Stomach (tissue), 9 donors: ENCODE results near the gene SH3RF3. TPM values are rescaled to one million over a fixed set of nuclear protein-coding genes. Genes with fewer than 3 reads are reported as not detected.

Experiments
- DNase-seq, 2 donors: peaks; one replicate each; pipeline versions ENCODE4 v3.0.0 to v3.0.0-alpha.2; 2013 to 2019
- H3K27ac ChIP-seq, 5 donors: fragments of 200-600 bp in 4 of 5; sonication (generic) in 4 of 5; one replicate each; pipeline ENCODE4 v1.5.1; 2013 to 2019; ENCODE audit warnings: mild to moderate bottlenecking in 1 of 5, moderate library complexity in 1 of 5
- H3K27me3 ChIP-seq, 3 donors: fragments of 200-600 bp; sonication (generic); one replicate each; pipeline ENCODE4 v1.5.1; 2017 to 2019; ENCODE audit warnings: mixed run types in 1 of 3
- H3K36me3 ChIP-seq, 4 donors: fragments of 200-600 bp; sonication (generic); 1 replicate in 3 of 4; 2 replicates in 1 of 4; pipeline ENCODE4 v1.5.1; 2016 to 2019
- H3K4me1 ChIP-seq, 4 donors: fragments of 200-600 bp; sonication (generic); one replicate each; pipeline ENCODE4 v1.5.1; 2016 to 2019
- H3K4me3 ChIP-seq, 4 donors: fragments of 200-600 bp; sonication (generic) in 3 of 4; one replicate each; pipeline ENCODE4 v1.5.1; 2016 to 2019; ENCODE audit warnings: mild to moderate bottlenecking in 1 of 4
- H3K9me3 ChIP-seq, 4 donors: fragments of 200-600 bp; sonication (generic); one replicate each; pipeline ENCODE4 v1.5.1; 2016 to 2019
- EP300 ChIP-seq: sonication (generic); formaldehyde crosslinking; IDR thresholded peaks from one replicate; pipeline ENCODE4 v1.6.1; 2017; ENCODE audit warnings: antibody characterized with exemption
- POLR2A ChIP-seq, 4 donors: fragments of 450-650 bp; IDR thresholded peaks; one replicate each; pipeline ENCODE4 v1.6.1; 2016; ENCODE audit warnings: antibody characterized with exemption in 4 of 4, control low read depth in 2 of 4, mild to moderate bottlenecking in 1 of 4, moderate library complexity in 1 of 4
- POLR2AphosphoS5 ChIP-seq, 3 donors: sonication (generic); formaldehyde crosslinking; IDR thresholded peaks; one replicate each; pipeline ENCODE4 v1.6.1; 2016; ENCODE audit warnings: antibody characterized with exemption in 3 of 3
- WGBS, 5 donors: extraction: QIAGEN DNeasy Blood & Tissue Kit in 3 of 5; methylation state at CpG; one replicate each; pipeline versions ENCODE4 v1.1.5 to v1.1.7; 2013 to 2018; 5-methylcytosine and 5-hydroxymethylcytosine counted together
- intact Hi-C: fragments of 100-400 bp; cut with DNase I; formaldehyde crosslinking; loops from one replicate; pipeline ENCODE4 v1.15.1; 2023; ENCODE audit warnings: low total_unique reads
- polyA plus RNA-seq, 3 donors: library from polyadenylated mRNA; stranded (reverse); fragments of 200-250 nt; gene quantifications; one replicate each; pipeline ENCODE4 v1.2.3, GENCODE V29; 2013
- total RNA-seq, 5 donors: library from RNA; depleted of rRNA; stranded (reverse); fragments of >200 nt; gene quantifications; one replicate each; pipeline versions ENCODE4 v1.1.0 to v1.2.3, GENCODE V29; 2014 to 2016
- TF ChIP-seq, protein P1 (sequence below), 7 experiments: fragments of 450-650 bp in 4 of 7; fragments of 200-600 bp in 3 of 7; sonication (generic) in 3 of 7; IDR thresholded peaks; one replicate each; pipeline ENCODE4 v1.5.1; 2016 to 2019; ENCODE audit warnings: antibody characterized with exemption in 7 of 7, control low read depth in 2 of 7, mild to moderate bottlenecking in 1 of 7
- donor health status: healthy with polysubstance abuse.
- donor health status: Bipolar disorder and iron deficiency.
- donor health status: healthy.

The SH3RF3 gene
- total and polyA plus RNA-seq, 8 donors: 0.87 to 11.1 (median 4.4) TPM

DNA sequence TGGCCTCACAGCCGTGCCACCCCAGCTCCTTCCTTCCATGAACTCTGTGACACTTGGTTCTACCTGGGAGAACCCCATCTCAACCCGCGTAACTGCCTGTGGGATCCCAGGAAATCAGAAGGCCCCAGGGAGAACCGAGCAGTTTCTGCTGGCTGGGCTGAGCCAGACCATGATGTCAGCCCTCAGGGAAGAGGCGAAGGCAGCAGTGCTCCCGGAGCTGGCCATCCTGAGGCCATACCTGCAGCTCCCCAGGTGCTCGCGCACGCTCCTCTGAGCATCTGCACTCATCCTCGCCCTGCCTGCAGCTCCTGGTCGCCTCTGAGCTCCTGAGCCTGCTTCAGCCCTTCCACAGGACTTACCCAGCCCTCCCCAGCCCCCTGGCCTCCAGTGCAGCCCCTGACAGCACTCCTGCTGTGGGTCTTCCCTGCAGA lies 298.7 kb downstream of the SH3RF3 start:
- TF ChIP-seq, protein P1, sequence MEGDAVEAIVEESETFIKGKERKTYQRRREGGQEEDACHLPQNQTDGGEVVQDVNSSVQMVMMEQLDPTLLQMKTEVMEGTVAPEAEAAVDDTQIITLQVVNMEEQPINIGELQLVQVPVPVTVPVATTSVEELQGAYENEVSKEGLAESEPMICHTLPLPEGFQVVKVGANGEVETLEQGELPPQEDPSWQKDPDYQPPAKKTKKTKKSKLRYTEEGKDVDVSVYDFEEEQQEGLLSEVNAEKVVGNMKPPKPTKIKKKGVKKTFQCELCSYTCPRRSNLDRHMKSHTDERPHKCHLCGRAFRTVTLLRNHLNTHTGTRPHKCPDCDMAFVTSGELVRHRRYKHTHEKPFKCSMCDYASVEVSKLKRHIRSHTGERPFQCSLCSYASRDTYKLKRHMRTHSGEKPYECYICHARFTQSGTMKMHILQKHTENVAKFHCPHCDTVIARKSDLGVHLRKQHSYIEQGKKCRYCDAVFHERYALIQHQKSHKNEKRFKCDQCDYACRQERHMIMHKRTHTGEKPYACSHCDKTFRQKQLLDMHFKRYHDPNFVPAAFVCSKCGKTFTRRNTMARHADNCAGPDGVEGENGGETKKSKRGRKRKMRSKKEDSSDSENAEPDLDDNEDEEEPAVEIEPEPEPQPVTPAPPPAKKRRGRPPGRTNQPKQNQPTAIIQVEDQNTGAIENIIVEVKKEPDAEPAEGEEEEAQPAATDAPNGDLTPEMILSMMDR (IDR thresholded peaks at IDR 0.05): no peak
- no peak for TF ChIP-seq POLR2A (IDR thresholded peaks at IDR 0.05)
- no peak for TF ChIP-seq POLR2AphosphoS5 (IDR thresholded peaks at IDR 0.05)
- no peak for TF ChIP-seq EP300
- WGBS, 5 donors: 82 to 93% (median 92%) methylated on average over 7 to 11 of the region's 11 CpGs
- no peak for DNase-seq
- no peak overlapping the region for H3K4me3 ChIP-seq
- peaks cover 0 to 13% (median 2%) of the 10 kb centered on the region in 4 donors for H3K36me3 ChIP-seq
- no peaks in the 10 kb centered on the region for H3K4me1 ChIP-seq
- no peaks in the 10 kb centered on the region for H3K27me3 ChIP-seq
- intact Hi-C loops: no loop called here
- no peaks in the 10 kb centered on the region for H3K9me3 ChIP-seq
- H3K27ac ChIP-seq: no peak overlapping the region

DNA sequence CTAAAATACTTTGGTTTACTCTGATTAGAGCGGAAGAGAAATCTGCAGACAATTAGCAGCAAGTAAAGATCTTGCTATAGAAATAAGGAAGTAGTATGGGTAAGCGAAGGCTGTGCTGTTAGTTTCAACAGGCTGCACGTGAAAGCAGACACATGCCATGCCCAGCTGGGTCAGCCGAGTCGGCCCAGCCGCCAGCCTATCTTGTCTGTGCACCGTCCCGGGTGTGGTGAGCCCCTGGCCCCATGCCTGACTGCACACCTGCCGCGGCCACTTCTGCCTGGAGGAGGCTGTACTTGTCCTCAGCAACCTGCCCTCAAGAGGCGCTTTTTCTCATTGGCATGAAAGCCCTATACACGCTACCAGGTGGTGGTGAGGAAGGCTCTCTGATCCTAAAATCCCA lies 299.3 kb downstream of the SH3RF3 start:
- intact Hi-C loops: no loop called here
- DNase-seq: no peak

DNA sequence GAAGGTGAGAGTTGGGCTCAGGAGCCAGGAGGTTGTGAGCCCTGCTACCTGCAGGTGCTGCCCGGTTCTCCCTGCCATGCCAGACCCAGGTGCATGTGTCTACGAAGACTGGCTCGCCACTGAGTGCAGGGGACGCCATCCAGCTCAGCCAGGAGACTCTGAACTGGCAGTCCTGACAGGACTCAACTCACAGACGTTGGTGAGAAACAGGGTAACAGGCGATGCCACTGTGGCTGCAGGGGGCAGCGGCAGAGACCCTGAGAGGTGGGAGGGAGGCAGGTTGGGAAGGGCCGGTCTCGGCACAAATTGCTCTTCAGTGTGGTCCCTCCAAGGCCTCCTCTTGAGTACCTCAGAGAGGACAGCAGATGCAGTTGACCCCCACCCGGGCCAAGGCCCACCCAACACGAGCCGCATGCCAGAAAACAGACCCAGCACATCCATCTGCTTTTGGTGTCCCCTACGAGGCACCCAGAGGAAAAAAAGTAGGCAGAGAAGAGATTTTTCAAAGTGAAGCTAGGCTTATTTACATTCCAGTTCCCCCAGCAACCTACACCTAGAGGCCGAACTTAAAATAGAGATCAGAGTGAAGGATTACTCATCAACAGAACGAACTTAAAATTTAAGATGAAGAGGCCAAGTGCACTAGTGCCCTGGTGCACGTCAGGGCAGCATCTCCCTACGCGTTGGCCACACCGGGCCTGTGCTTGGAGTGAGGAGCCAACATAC lies 300.0 kb downstream of the SH3RF3 start:
- Histone ChIP-seq H3K27me3 (no peaks in the 10 kb centered on the region), H3K27ac (no peak overlapping the region), H3K9me3 (no peaks in the 10 kb centered on the region), H3K4me3 (no peak overlapping the region), H3K4me1 (no peaks in the 10 kb centered on the region), H3K36me3 (peaks cover 0 to 12% (median 6%) of the 10 kb centered on the region in 4 donors)
- intact Hi-C loops: no loop called here
- no peak for DNase-seq
- TF ChIP-seq, protein P1 (IDR thresholded peaks at IDR 0.05): no peak
- TF ChIP-seq POLR2AphosphoS5 (IDR thresholded peaks at IDR 0.05) (no peak), EP300 (no peak), POLR2A (IDR thresholded peaks at IDR 0.05) (no peak)
- WGBS, 5 donors: 87 to 91% (median 89%) methylated on average over 19 of the region's 19 CpGs

More for the DNA sequence above, 299.3 kb downstream of the SH3RF3 start:
- peaks cover 0 to 17% (median 5%) of the 10 kb centered on the region in 4 donors for H3K36me3 ChIP-seq
- no peaks in the 10 kb centered on the region for H3K27me3 ChIP-seq
- H3K4me3 ChIP-seq: no peak overlapping the region
- TF ChIP-seq EP300: no peak
- no peak for TF ChIP-seq POLR2A (IDR thresholded peaks at IDR 0.05)
- H3K4me1 ChIP-seq: no peaks in the 10 kb centered on the region
- WGBS, 5 donors: 78 to 92% (median 89%) methylated on average over 12 of the region's 12 CpGs
- H3K9me3 ChIP-seq: no peaks in the 10 kb centered on the region
- no peak overlapping the region for H3K27ac ChIP-seq

DNA sequence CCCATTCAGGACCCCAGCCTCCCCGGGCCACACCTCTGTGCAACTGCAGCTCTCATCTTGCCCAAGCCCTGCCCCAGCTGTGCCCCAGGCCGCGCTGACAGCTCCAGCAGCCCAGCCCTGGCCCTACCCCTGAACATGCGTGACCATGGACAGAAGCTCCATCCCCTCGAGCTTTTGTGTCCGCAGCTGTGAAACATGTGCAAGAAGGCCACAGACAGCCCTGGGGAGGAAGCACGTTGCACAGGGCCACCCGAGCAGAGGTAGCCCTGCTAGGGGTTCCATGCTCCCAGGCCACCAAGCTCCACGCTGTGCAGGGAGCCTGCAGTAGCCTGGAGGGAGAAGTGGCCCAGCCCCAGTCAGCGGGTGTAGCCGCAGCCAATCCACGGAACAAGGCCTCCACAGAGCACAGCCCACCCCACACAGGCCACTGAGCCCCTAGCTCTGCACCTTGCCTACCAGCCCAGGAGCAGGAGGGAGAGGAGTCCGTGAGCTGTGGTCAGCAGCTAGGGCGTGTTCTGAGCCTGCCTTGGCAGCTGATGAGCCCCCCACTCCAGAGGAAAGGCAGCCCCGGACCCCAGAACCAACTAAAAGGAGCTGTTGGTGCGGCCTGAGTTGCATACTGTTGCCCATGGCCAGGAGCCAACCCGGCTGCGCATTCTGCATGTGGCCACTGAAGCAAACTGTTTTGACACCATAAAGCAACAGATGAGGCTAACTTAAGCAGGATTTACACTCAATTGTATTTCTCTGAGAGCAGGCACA lies 300.7 kb downstream of the SH3RF3 start:
- Histone ChIP-seq H3K27ac (no peak overlapping the region), H3K36me3 (peaks cover 0 to 13% (median 6%) of the 10 kb centered on the region in 4 donors), H3K4me3 (no peak overlapping the region), H3K4me1 (no peaks in the 10 kb centered on the region), H3K27me3 (no peaks in the 10 kb centered on the region), H3K9me3 (no peaks in the 10 kb centered on the region)
- TF ChIP-seq, protein P1 (IDR thresholded peaks at IDR 0.05): no peak
- TF ChIP-seq POLR2A (IDR thresholded peaks at IDR 0.05): no peak
- no peak for TF ChIP-seq EP300
- TF ChIP-seq POLR2AphosphoS5 (IDR thresholded peaks at IDR 0.05): no peak
- WGBS, 5 donors: 86 to 95% (median 87%) methylated on average over 11 to 18 of the region's 18 CpGs
- DNase-seq: no peak
- intact Hi-C loops: no loop called here
